ENCODE measurements around the gene TMEM129.
A peak's percentile ranks its signal among the peaks of the same experiment; 100 is the strongest.

TMEM129 gene

GRCh38 chr4:1686440-1687036 lies 34.6 kb downstream of the TMEM129 start:
- no peak overlapping the region for H3K9ac ChIP-seq (ENCODE audit: low read length in 2 of 2)
- no peak overlapping the region for H3K27ac ChIP-seq (ENCODE audit: low read length)

DNA sequence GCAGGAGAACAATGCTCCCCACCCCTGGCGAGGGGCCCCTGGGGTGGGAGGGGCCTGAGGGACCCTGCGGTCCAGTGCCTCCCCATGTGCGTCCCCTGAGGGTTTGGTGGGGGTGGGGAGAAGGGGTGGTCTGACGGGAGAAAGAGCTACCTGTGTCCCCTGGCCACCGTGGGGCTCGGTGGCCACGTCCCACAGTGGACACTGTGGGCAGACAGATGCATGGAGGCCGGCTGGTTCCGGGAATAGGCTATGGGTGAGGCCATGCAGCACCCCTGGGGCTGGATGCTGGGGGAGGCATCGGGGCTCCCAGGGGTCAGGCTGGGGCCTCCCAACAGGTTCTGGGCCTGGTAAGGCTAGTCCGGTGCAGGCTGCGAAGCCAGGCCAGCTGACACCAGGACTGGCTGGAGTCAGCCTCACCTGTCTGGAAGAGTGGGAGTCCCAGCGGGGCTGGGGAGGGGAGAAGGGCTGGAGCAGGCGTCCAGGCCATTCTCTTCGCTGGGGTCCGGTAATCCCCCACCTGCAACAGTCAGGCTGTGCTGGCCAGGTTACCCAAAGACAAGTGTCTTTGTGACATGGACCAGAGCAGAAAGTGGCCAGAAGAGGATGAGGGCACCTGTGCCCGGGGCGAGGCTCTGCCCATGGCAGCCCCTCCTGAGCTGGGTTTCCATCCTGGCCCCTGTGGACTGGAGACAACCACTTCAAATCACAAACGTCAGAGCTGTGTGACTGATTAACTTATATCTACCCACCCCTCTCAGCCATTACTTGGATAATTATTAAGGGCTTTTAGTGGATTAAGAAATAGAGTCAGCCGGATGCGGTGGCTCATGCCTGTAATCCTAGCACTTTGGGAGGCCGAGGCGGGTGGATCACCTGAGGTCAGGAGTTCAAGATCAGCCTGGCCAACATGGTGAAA lies 35.6 kb downstream of the TMEM129 start:
- H3K9me3 ChIP-seq (ENCODE audit: control insufficient read depth in 2 of 2, low read length in 2 of 2) = no peaks in the 10 kb centered on the region
- H3K9ac ChIP-seq (ENCODE audit: low read length in 2 of 2) = no peak overlapping the region
- H3K4me1 ChIP-seq (ENCODE audit: control insufficient read depth, insufficient read depth, low read length) = peaks cover 17% of the 10 kb centered on the region
- H3K27me3 ChIP-seq (ENCODE audit: control insufficient read depth in 1 of 2, insufficient read depth in 2 of 2, low read length in 2 of 2) = no peaks in the 10 kb centered on the region
- H3K36me3 ChIP-seq (ENCODE audit: control insufficient read depth in 2 of 2, insufficient read depth in 2 of 2, low read length in 2 of 2) = peaks cover 0 to under 1% of the 10 kb centered on the region in 2 donors
- H3K27ac ChIP-seq (ENCODE audit: low read length) = no peak overlapping the region
- H3K4me3 ChIP-seq (ENCODE audit: low read length in 2 of 2) = no peak overlapping the region

More at GRCh38 chr4:1686440-1687036, 34.6 kb downstream of the TMEM129 start:
- Histone ChIP-seq H3K4me3 (ENCODE audit: low read length in 2 of 2) (no peak overlapping the region), H3K4me1 (ENCODE audit: control insufficient read depth, insufficient read depth, low read length) (peaks cover 17% of the 10 kb centered on the region), H3K9me3 (ENCODE audit: control insufficient read depth in 2 of 2, low read length in 2 of 2) (no peaks in the 10 kb centered on the region), H3K36me3 (ENCODE audit: control insufficient read depth in 2 of 2, insufficient read depth in 2 of 2, low read length in 2 of 2) (peaks cover 4 to 9% of the 10 kb centered on the region in 2 donors), H3K27me3 (ENCODE audit: control insufficient read depth in 1 of 2, insufficient read depth in 2 of 2, low read length in 2 of 2) (no peaks in the 10 kb centered on the region)

DNA sequence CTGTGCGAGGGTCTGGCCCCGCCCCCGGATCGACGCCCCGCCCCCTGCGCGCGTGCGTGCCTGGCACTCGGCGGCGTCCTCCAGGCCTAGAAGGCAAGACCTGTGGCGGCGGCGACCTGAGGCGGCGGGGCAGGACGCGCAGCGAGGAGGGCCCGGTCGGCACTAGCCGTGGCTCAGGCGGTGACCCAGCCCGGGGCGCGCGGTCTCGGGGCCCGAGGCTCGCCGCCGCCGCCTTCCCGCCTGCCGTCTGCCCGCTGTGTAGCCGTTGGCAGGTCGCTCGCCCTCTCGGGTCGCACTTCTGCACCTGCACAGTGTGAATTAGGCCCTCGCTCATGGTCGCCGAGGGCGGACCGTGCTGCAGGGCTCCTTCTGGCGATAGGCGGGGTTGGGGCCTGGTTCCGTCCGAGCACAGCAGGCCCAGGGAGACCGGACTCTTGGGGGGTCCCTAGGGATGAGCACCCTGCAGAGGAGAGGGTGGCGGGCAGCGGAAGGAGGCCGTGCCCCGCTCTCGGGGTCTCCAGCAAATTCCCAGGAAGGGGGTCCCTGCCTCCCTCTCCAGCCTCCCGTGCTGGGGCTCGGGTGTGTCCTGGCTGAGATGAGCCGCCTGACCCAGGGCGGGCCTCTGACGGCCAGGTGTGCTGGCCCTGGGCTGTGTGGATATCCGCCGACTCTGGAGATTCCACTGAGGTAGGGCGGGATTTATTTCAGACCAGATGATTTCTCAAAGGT lies 36.5 kb downstream of the TMEM129 start:
- Histone ChIP-seq H3K9ac (ENCODE audit: low read length in 2 of 2) (peak overlapping the region; percentile 29 to 42), H3K9me3 (ENCODE audit: control insufficient read depth in 2 of 2, low read length in 2 of 2) (no peaks in the 10 kb centered on the region), H3K4me1 (ENCODE audit: control insufficient read depth, insufficient read depth, low read length) (peaks cover 17% of the 10 kb centered on the region), H3K4me3 (ENCODE audit: low read length in 2 of 2) (peak overlapping the region in 1 of 2 donors; percentile 71), H3K27me3 (ENCODE audit: control insufficient read depth in 1 of 2, insufficient read depth in 2 of 2, low read length in 2 of 2) (no peaks in the 10 kb centered on the region), H3K36me3 (ENCODE audit: control insufficient read depth in 2 of 2, insufficient read depth in 2 of 2, low read length in 2 of 2) (no peaks in the 10 kb centered on the region), H3K27ac (ENCODE audit: low read length) (peak overlapping the region; percentile 24)

- H3K27ac ChIP-seq (ENCODE audit: low read length) = peak within 1 kb of the TSS; percentile 76
- H3K4me3 ChIP-seq (ENCODE audit: low read length in 2 of 2) = peak within 1 kb of the TSS; percentile 42 to 74
- peaks cover 17% of the 10 kb centered on the region for H3K4me1 ChIP-seq (ENCODE audit: control insufficient read depth, insufficient read depth, low read length)
- no peaks in the 10 kb centered on the region for H3K36me3 ChIP-seq (ENCODE audit: control insufficient read depth in 2 of 2, insufficient read depth in 2 of 2, low read length in 2 of 2)
- no peaks in the 10 kb centered on the region for H3K27me3 ChIP-seq (ENCODE audit: control insufficient read depth in 1 of 2, insufficient read depth in 2 of 2, low read length in 2 of 2)
- H3K9ac ChIP-seq (ENCODE audit: low read length in 2 of 2) = peak within 1 kb of the TSS; percentile 55 to 59
- H3K9me3 ChIP-seq (ENCODE audit: control insufficient read depth in 2 of 2, low read length in 2 of 2) = no peaks in the 10 kb centered on the region
Measured at GRCh38 chr4:1683736-1684505, 37.2 kb downstream of the TMEM129 start, which contains the start of gene FAM53A. TSS of gene FAM53A (minus strand) at chr4:1684313. CDS start at chr4:1668741, 15,572 bp downstream.

DNA sequence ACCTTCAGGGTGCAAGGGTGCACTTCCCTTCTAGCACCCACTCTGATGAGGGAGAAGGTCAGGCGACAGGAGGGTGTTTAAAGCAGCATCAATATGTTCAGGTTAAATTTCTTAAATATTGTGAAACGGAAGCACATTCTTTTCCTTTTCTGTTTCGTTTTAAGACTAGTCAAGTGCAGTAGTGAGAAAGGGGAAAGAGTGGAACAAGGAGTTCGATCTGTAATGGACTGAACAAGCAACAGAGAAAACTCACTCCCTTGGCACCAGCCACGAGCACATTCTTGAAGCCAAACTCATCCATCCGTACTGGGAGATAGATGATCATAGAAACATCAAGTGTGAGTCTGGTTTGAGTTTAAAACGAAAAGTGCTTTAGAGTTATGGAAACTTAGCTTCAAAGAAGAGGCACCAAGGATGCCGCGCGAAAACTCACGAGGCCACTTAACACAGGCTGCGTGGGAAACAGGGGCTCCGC lies 37.8 kb downstream of the TMEM129 start:
- Histone ChIP-seq H3K36me3 (ENCODE audit: control insufficient read depth in 2 of 2, insufficient read depth in 2 of 2, low read length in 2 of 2) (no peaks in the 10 kb centered on the region), H3K27ac (ENCODE audit: low read length) (peak overlapping the region; percentile 76), H3K9ac (ENCODE audit: low read length in 2 of 2) (peak overlapping the region; percentile 55 to 59), H3K9me3 (ENCODE audit: control insufficient read depth in 2 of 2, low read length in 2 of 2) (no peaks in the 10 kb centered on the region), H3K4me1 (ENCODE audit: control insufficient read depth, insufficient read depth, low read length) (peaks cover 17% of the 10 kb centered on the region), H3K27me3 (ENCODE audit: control insufficient read depth in 1 of 2, insufficient read depth in 2 of 2, low read length in 2 of 2) (no peaks in the 10 kb centered on the region), H3K4me3 (ENCODE audit: low read length in 2 of 2) (peak overlapping the region; percentile 42 to 74)

DNA sequence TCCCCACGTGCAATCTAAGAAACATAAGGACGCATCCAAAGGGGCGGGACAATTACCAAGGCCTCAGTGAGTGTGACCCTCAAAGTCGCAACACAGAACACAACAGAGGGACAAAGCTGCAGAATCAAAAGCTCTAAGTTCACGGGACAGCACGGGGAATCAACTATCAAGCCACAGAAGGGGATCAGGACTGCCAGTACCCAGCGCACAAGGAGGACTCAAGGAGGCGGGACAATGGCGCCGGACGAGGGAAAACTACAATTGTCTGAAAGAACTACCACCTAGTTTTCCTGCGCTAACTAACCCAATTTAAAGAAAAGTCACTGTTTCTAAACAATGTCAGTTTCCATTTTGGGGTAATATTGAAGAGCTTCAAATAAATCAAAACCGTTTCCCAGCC lies 38.3 kb downstream of the TMEM129 start:
- Histone ChIP-seq H3K9ac (ENCODE audit: low read length in 2 of 2) (peak overlapping the region; percentile 55 to 59), H3K4me3 (ENCODE audit: low read length in 2 of 2) (peak overlapping the region; percentile 42 to 74)

GRCh38 chr4:1678244-1678643 lies 42.9 kb downstream of the TMEM129 start:
- H3K4me1 ChIP-seq (ENCODE audit: control insufficient read depth, insufficient read depth, low read length) = peaks cover 6% of the 10 kb centered on the region
- H3K9ac ChIP-seq (ENCODE audit: low read length in 2 of 2) = no peak overlapping the region
- no peak overlapping the region for H3K4me3 ChIP-seq (ENCODE audit: low read length in 2 of 2)
- H3K27ac ChIP-seq (ENCODE audit: low read length) = no peak overlapping the region
- no peaks in the 10 kb centered on the region for H3K27me3 ChIP-seq (ENCODE audit: control insufficient read depth in 1 of 2, insufficient read depth in 2 of 2, low read length in 2 of 2)
- no peaks in the 10 kb centered on the region for H3K36me3 ChIP-seq (ENCODE audit: control insufficient read depth in 2 of 2, insufficient read depth in 2 of 2, low read length in 2 of 2)
- H3K9me3 ChIP-seq (ENCODE audit: control insufficient read depth in 2 of 2, low read length in 2 of 2) = no peaks in the 10 kb centered on the region

More for the DNA sequence above, 38.3 kb downstream of the TMEM129 start:
- Histone ChIP-seq H3K9me3 (ENCODE audit: control insufficient read depth in 2 of 2, low read length in 2 of 2) (no peaks in the 10 kb centered on the region), H3K27ac (ENCODE audit: low read length) (peak overlapping the region; percentile 76), H3K4me1 (ENCODE audit: control insufficient read depth, insufficient read depth, low read length) (peaks cover 17% of the 10 kb centered on the region), H3K36me3 (ENCODE audit: control insufficient read depth in 2 of 2, insufficient read depth in 2 of 2, low read length in 2 of 2) (no peaks in the 10 kb centered on the region), H3K27me3 (ENCODE audit: control insufficient read depth in 1 of 2, insufficient read depth in 2 of 2, low read length in 2 of 2) (no peaks in the 10 kb centered on the region)

- Histone ChIP-seq H3K9me3 (ENCODE audit: control insufficient read depth in 2 of 2, low read length in 2 of 2) (no peaks in the 10 kb centered on the region), H3K27ac (ENCODE audit: low read length) (no peak overlapping the region), H3K4me1 (ENCODE audit: control insufficient read depth, insufficient read depth, low read length) (no peaks in the 10 kb centered on the region), H3K27me3 (ENCODE audit: control insufficient read depth in 1 of 2, insufficient read depth in 2 of 2, low read length in 2 of 2) (no peaks in the 10 kb centered on the region), H3K4me3 (ENCODE audit: low read length in 2 of 2) (no peak overlapping the region), H3K36me3 (ENCODE audit: control insufficient read depth in 2 of 2, insufficient read depth in 2 of 2, low read length in 2 of 2) (no peaks in the 10 kb centered on the region), H3K9ac (ENCODE audit: low read length in 2 of 2) (no peak overlapping the region)
Measured at GRCh38 chr4:1676605-1677525, 44.3 kb downstream of the TMEM129 start.

- no peaks in the 10 kb centered on the region for H3K27me3 ChIP-seq (ENCODE audit: control insufficient read depth in 1 of 2, insufficient read depth in 2 of 2, low read length in 2 of 2)
- H3K36me3 ChIP-seq (ENCODE audit: control insufficient read depth in 2 of 2, insufficient read depth in 2 of 2, low read length in 2 of 2) = no peaks in the 10 kb centered on the region
- H3K4me1 ChIP-seq (ENCODE audit: control insufficient read depth, insufficient read depth, low read length) = no peaks in the 10 kb centered on the region
- no peak overlapping the region for H3K9ac ChIP-seq (ENCODE audit: low read length in 2 of 2)
- no peak overlapping the region for H3K27ac ChIP-seq (ENCODE audit: low read length)
- H3K9me3 ChIP-seq (ENCODE audit: control insufficient read depth in 2 of 2, low read length in 2 of 2) = no peaks in the 10 kb centered on the region
- no peak overlapping the region for H3K4me3 ChIP-seq (ENCODE audit: low read length in 2 of 2)
Measured at GRCh38 chr4:1675802-1676137, 45.4 kb downstream of the TMEM129 start.

Data from stomach smooth muscle (tissue), 2 donors.